DMS153 treated with DMSO at 0.1 percent for 48 hours (cell line): ENCODE results near the gene ARHGAP1.
A peak's percentile ranks its signal among the peaks of the same experiment; 100 is the strongest.
"Not testable (repeated sequence)": the region's sequence is repeated elsewhere in the genome, so short reads cannot be mapped to it uniquely, and the experiment has no call there.

Experiments
- DNase-seq: peaks from one replicate; lab custom pipeline; 2025; ENCODE audit not compliant: unreplicated experiment; lab: John Stamatoyannopoulos, UW

Gene ARHGAP1

GRCh38 chr11:46724088-46724487 is 23.7 kb upstream of the ARHGAP1 start:
- no peak for DNase-seq

- DNase-seq: no peak
These were observed 22.9 kb upstream of the ARHGAP1 start for GRCh38 chr11:46723359-46723680.

GRCh38 chr11:46722566-46723358 is 22.3 kb upstream of the ARHGAP1 start:
- no peak for DNase-seq

- no peak for DNase-seq
These were observed 20.9 kb upstream of the ARHGAP1 start for GRCh38 chr11:46721286-46721685.

- no peak for DNase-seq
These were observed 19.3 kb upstream of the ARHGAP1 start for GRCh38 chr11:46719543-46720218.

- no peak for DNase-seq
These were observed 18.7 kb upstream of the ARHGAP1 start, which contains the start of gene F2 for GRCh38 chr11:46719048-46719542. Gene F2 (plus strand): TSS chr11:46719213. CDS start chr11:46719236, 23 bp downstream.

GRCh38 chr11:46718155-46719019 is 18.0 kb upstream of the ARHGAP1 start:
- peak; percentile 60 for DNase-seq

- DNase-seq: not testable (repeated sequence)
These were observed 17.4 kb upstream of the ARHGAP1 start for GRCh38 chr11:46717825-46718154.

GRCh38 chr11:46712874-46713576 is 12.6 kb upstream of the ARHGAP1 start:
- no peak for DNase-seq

- no peak for DNase-seq
These were observed 10.9 kb upstream of the ARHGAP1 start for GRCh38 chr11:46711303-46711702.

GRCh38 chr11:46710821-46711269 is 10.4 kb upstream of the ARHGAP1 start:
- DNase-seq: no peak

- DNase-seq: not testable (repeated sequence)
These were observed 8.9 kb upstream of the ARHGAP1 start for GRCh38 chr11:46709351-46709750.

GRCh38 chr11:46706886-46707285 is 6.5 kb upstream of the ARHGAP1 start:
- DNase-seq: no peak

GRCh38 chr11:46705070-46705688 is 4.8 kb upstream of the ARHGAP1 start:
- DNase-seq: no peak

GRCh38 chr11:46701078-46701654 is 747 bp upstream of the ARHGAP1 start:
- no peak for DNase-seq

- DNase-seq: no peak
These were observed 1.8 kb downstream of the ARHGAP1 start for GRCh38 chr11:46698597-46698996.

GRCh38 chr11:46697723-46698122 is 2.7 kb downstream of the ARHGAP1 start:
- DNase-seq: no peak

GRCh38 chr11:46697303-46697702 is 3.1 kb downstream of the ARHGAP1 start:
- no peak for DNase-seq

- no peak for DNase-seq
These were observed 4.2 kb downstream of the ARHGAP1 start for GRCh38 chr11:46696212-46696558.
